HG02840 (cell line): ENCODE results near the gene DNAAF3.
A peak's percentile ranks its signal among the peaks of the same experiment; 100 is the strongest.
"Not testable (repeated sequence)": the region's sequence is repeated elsewhere in the genome, so short reads cannot be mapped to it uniquely, and the experiment has no call there.

Source experiments
- ATAC-seq: cut with Tn5 transposase; IDR thresholded peaks from one replicate; pipeline ENCODE4 v1.9.1; 2021; ENCODE audit warnings: mild to moderate bottlenecking, moderate library complexity, moderate number of reproducible peaks; ENCODE audit not compliant: unreplicated experiment, low FRiP score

The DNAAF3 gene

DNA sequence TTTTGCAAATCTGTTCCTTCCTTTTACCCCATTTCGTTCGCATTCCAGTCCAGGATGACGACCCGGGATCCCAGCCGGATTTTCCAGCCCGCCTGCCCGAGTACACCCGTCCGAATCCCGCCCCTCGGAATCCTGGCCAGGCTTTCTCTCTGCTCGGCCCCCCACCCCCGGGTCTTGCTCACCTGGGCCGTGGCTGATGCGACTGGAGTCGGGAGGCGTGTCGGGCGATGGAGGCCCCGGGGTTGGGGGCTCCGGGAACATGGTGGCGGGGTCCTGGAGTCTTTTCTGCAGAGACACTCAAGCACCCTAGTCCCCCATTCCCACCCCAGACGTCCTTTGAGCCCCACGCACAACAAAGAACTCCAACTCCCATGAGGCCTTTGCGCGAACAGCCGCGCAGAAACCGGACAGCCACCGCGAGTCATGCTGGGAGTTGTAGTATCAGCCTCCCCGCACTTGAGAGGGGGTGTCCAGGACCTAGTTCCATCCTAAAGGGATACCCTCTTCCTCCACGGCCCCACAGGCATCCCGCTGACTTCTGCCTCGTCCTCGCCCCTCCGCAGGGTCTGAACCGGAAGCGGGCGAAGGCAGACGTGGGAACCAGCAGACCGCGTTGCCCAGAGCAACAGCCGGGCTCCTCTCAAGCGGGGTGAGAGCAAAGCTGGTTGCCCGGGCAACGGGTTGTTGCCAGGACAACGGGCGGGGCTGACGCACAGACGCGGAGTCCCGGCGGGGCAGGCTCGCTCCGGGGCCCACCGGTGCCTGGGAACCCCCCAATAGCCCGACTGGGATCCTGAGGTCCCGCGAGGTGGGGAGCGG, 12.6 kb upstream of the DNAAF3 start:
- ATAC-seq, result peak; percentile 80

DNA sequence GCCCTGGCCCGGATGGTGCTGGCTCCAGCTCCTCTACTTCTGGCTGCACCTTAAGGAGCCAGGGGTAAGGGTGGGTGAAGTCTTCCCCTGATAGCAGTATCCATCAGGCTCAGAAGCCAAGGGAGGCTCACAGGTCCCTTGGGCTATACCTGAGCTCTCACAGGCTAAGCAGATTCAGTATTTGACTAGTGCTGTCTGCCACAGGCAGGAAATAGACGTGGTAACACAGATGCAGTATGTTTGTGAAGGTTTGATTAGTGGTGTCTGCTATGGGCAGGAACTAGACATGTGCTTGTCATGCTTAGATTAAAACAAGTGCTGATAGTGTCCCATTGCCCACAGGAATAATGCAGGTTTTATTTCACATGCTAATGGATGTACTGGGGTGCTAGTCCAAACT, 9.7 kb upstream of the DNAAF3 start:
- ATAC-seq, result no peak

- no peak for ATAC-seq
Measured at GRCh38 chr19:55175117-55175867, 8.9 kb upstream of the DNAAF3 start.

DNA sequence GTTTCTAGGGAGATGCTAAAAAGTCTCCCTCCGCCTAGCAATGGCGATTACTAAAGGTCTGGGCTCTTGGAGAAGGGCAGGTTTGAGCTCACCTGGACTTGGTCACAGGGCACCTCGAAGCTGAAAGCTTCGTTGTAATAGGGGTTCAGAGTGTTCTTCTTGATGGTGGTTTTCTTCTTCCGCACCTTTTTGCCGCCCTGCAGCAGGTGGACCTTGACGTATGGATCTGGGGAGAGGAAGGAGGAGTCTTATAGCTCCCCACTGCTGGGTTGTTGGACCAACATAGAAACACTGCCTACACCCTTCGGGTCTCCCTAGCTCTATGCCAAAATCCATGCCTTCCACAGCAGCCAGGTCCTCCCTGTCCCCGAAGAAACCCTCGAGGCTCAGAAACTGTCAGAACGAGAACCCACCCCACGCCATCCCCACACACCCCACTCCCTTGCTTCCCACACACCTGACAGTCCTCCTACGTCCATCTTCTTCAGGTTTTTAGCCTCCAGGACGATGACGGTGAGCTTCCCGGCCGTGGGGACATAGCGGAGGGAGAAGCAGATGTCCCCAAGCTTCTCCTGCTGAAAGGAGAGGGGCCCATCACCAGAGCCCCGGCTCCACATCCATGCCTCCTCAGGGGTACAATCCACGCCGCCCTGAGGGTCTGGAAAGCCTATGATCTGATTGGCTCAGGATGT, 8.2 kb upstream of the DNAAF3 start:
- no peak for ATAC-seq

DNA sequence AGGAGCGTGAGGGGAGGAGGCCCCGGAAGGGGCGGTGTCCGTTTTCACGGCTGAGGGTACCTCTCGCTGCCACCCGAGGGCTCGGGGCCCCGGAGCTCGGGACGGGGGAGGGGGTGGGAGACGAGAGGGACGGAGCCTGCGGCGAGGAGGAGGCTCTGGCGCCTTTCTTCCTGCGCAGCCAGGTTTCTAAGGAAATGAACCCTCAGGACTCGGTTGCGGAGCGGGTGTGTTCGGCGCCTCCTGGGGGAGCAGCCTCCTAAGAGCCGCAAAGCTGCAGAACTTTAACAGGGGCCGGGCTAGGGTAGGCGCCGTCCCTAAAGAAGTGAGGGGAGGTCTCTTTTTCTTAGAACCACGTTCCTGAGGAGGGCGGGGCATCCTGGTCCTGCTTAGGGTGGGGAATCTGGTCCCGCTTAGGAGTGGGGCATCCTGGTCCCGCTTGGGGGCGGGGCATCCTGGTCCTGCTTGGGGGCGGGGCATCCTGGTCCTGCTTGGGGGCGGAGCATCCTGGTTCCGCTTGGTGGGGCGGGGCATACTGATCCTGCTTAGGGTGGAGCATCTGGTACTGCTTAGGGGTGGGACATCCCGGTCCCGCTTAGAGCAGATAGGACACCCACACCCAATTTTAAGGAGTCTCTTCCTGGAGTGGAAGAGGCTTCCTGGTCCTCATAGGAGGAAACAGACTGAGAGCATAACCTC, 7.4 kb upstream of the DNAAF3 start:
- ATAC-seq, result no peak

DNA sequence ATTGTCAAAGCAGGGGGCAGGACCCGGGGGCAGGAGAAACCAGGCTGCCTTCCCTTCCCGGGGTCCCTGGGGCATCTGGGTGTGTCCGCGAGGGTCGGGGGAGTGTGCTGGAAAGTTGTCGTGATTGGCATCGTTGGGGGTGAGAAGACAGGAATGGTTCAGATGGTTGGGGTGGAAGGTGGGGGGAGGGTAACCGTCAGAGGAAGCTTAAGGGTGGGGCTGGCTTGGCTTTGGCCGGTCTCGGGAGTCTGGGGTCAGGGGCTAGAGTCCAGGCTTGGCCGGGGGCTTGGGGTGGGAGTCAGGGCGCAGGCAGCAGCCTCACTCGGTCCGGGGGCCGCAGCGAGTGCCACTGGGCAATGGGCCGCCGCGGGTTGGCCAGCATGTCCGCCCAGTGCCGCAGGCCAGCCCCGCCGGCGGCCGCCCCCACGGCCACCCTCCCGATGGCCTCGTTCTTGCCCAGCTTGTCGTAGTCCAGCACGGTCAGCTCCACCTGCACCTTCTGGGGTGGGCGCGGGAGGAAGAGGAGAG, 6.8 kb upstream of the DNAAF3 start:
- ATAC-seq, result no peak

DNA sequence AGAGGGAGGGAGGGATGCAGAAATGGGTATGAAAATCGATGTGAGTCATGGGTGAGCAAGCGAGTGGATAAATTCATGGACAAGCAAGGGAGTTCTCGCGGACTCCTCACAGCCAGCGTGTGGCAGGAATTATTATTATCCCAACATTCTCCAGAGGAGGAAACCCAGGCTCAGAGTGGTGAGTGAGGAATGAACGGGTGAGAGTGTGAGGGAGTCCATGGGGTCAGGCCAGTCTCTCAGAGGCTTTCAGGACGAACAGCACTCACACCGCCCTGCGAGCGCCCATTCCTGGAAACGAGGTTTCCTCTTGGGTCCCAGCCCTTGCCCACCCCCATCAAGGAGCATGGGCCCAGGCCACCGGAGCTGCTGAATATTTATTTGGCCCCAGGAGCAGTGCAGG, 6.3 kb upstream of the DNAAF3 start:
- ATAC-seq, result no peak

- not testable (repeated sequence) for ATAC-seq
Measured at GRCh38 chr19:55172318-55172717, 5.9 kb upstream of the DNAAF3 start.

- no peak for ATAC-seq
Measured at GRCh38 chr19:55171440-55171839, 5.0 kb upstream of the DNAAF3 start.

GRCh38 chr19:55169136-55169535, 2.7 kb upstream of the DNAAF3 start:
- ATAC-seq, result no peak

- no peak for ATAC-seq
Measured at GRCh38 chr19:55165952-55166529, 372 bp downstream of the DNAAF3 start.

GRCh38 chr19:55161571-55162322, 4.7 kb downstream of the DNAAF3 start:
- ATAC-seq, result no peak

GRCh38 chr19:55160986-55161365, 5.4 kb downstream of the DNAAF3 start:
- no peak for ATAC-seq

GRCh38 chr19:55160128-55160985, 6.1 kb downstream of the DNAAF3 start:
- ATAC-seq, result no peak

DNA sequence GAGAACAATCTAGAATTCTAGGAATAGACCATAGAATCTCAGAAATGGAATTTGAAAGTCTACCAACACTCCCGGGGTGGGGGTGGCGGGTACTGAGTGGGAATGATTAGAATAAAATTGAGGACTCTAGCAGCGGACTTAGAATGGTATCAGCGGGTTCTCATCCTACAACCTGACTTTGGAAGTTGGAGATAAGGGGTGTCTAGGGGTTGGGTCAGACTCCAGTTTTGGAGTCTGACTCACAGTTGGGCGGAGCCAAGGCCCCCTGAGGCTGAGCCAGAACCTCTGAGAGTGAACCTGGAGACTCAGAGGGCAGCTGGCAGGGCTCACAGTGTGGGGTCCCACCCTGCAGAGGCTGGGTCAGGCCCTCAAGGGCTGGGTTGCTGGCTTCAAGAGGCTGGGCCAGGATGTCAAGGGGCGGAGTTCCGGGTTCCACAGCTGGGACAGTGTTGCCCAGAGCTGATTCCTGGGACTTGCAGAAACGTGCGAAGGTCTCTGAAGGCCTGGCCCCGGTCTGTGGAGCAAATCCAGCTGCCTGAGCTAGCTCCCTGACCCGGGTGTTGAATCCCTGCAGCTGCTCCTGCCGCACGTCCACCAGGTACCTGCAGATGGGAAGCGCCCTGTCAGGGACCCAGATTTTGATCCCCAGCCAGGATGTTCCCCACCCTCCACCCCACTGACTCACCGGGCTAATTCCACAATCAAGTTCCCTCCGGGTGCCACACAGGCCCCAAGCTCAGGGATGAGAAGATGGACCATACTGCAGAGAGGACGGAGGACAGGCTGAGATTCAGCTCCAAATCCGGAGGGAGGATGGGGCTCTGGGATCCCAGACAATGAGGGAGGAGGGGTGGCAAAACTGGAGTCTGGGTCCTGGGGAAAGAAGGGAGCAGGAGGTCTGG, 7.3 kb downstream of the DNAAF3 start:
- no peak for ATAC-seq

DNA sequence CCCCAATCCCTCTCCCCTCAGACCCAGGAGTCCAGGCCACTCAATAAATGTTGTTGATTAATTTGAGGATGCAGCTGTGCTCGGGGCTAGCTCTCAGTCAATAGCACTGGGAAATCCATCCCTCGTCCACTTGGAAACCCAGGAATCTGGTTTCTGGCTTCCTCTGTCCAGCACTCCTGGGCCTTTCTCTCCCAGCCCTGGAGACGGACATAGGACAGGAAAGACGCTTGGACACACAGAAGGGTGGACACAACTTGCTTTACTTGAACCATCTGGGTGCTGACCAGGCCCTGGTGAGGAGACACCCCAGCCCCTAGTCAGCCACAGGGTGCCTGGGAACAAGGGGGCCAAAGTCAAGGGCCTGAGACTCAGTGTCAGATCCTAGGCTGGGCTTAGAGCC, 8.0 kb downstream of the DNAAF3 start:
- ATAC-seq, result no peak

DNA sequence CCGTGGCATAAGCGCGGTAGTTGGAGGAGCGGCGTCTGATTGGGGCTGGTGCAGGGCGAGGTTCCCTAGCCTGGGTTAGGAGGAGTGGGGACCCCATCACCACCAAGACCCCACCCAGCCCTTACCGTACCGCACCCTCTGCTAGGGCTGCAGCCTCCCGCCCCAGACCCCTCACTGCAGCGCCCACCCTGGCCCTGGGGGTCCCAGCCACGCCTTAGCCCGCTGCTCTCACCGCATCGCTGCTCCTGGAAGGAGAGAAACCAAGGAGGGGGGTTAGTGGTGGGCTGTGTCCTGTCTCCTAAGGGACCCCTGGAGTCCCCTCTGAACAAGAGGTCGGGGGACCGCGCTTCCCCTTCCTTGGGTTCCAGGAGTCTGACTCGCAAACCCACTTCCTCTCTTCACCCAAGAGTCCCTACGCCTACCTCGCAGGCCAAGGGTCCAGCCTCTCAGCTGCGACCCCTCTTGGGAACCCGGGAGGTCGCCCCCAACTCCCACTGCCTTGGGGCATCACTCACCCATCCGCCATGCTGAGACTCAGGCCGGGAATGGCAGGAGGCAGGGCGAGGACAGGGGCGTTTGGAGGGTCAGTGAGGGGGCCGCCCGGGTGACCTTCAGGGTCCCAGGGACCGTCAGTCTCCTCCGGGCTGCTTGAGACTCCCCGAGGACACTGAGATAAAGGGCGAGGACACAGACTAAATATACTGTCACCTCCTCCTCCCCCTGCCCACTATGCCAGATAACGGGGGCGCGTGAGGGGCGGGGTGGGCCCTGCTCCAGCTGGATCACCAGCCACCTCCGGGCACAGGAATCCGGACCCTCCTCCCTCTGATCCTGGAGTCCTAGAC, 9.1 kb downstream of the DNAAF3 start, which contains the start of gene TNNI3:
TNNI3 (minus strand) TSS at position 669 of the 845 bp plus-strand sequence; CDS start at position 526, 143 bp downstream.
- ATAC-seq, result no peak
